OCI-LY3 (cell line): ENCODE data around the gene CORO2B.
A peak's percentile ranks its signal among the peaks of the same experiment; 100 is the strongest.

Experiments used
- H2AFZ ChIP-seq: fragments of 200-600, 300-600 bp; shearing (Covaris generic); 2 replicates; pipeline ENCODE4 v1.6.0; 2014; ENCODE audit warnings: antibody characterized with exemption, low read depth, low read length
- H3K27ac ChIP-seq: fragments of 200-600, 300-600 bp; sonication (generic); 2 replicates; pipeline ENCODE4 v1.5.1; 2014; ENCODE audit warnings: mild to moderate bottlenecking, low read length, moderate library complexity, mixed read lengths
- H3K27me3 ChIP-seq: fragments of 200-600, 300-600 bp; sonication (generic); 2 replicates; pipeline ENCODE4 v1.6.1; 2014; ENCODE audit warnings: low read depth, low read length, mixed read lengths
- H3K36me3 ChIP-seq: fragments of 200-600, 300-600 bp; sonication (generic); replicated peaks from 2 replicates; pipeline ENCODE3; 2014; ENCODE audit warnings: low read depth, low read length, mixed read lengths
- H3K4me1 ChIP-seq: fragments of 300-600, 200-600 bp; sonication (generic); 2 replicates; pipeline ENCODE4 v1.6.1; 2014; ENCODE audit warnings: low read length, mixed read lengths
- H3K4me2 ChIP-seq: fragments of 200-600, 300-600 bp; sonication (generic); 2 replicates; pipeline ENCODE4 v1.6.1; 2014; ENCODE audit warnings: low read length, mixed read lengths
- H3K4me3 ChIP-seq: fragments of 300-600, 200-600 bp; sonication (generic); 2 replicates; pipeline ENCODE4 v1.5.1; 2014; ENCODE audit warnings: antibody characterized with exemption, mild to moderate bottlenecking, low read length, moderate library complexity
- H3K79me2 ChIP-seq: fragments of 300-600, 200-600 bp; shearing (Covaris generic); 2 replicates; pipeline ENCODE4 v1.6.1; 2014; ENCODE audit warnings: mild to moderate bottlenecking, low read length, mixed read lengths
- H3K9ac ChIP-seq: fragments of 300-600, 200-600 bp; shearing (Covaris generic); 2 replicates; pipeline ENCODE4 v1.6.0; 2014; ENCODE audit warnings: mild to moderate bottlenecking, low read length, moderate library complexity
- H3K9me3 ChIP-seq: fragments of 200-600, 300-600 bp; shearing (Covaris generic); 2 replicates; pipeline ENCODE4 v1.6.1; 2014; ENCODE audit warnings: low read length, mixed read lengths; ENCODE audit not compliant: insufficient read depth
- H4K20me1 ChIP-seq: fragments of 200-600, 300-600 bp; sonication (generic); 2 replicates; pipeline ENCODE4 v1.6.1; 2016; ENCODE audit warnings: low read length, mixed read lengths; ENCODE audit not compliant: insufficient read depth
- CTCF ChIP-seq: fragments of 200-600, 300-600 bp; sonication (generic); IDR thresholded peaks from 2 replicates; pipeline ENCODE4 v1.5.1; 2014; ENCODE audit warnings: antibody characterized with exemption, low read length, low read depth
- EZH2phosphoT487 ChIP-seq: fragments of 200-600 bp; shearing (Covaris generic); IDR thresholded peaks from 2 replicates; pipeline ENCODE4 v1.6.1; 2018; ENCODE audit warnings: antibody characterized with exemption, mixed run types, low read depth

CORO2B gene

GRCh38 chr15:68734881-68735280 lies 156.1 kb downstream of the CORO2B start:
- H3K36me3 ChIP-seq: no peaks in the 10 kb centered on the region
- H3K4me3 ChIP-seq: 0 out of 2 replicates have a peak overlapping the region, but pooled peaks have one; percentile 6
- H3K27ac ChIP-seq: no peak overlapping the region
- H3K9ac ChIP-seq: no peak overlapping the region
- TF ChIP-seq CTCF (no peak), EZH2phosphoT487 (no peak)
- peak overlapping the region; percentile 50 for H3K4me2 ChIP-seq
- no peak overlapping the region for H2AFZ ChIP-seq
- peaks cover 24% of the 10 kb centered on the region for H3K27me3 ChIP-seq
- H3K9me3 ChIP-seq: no peaks in the 10 kb centered on the region
- H3K79me2 ChIP-seq: no peaks in the 10 kb centered on the region
- no peaks in the 10 kb centered on the region for H4K20me1 ChIP-seq
- peaks cover 29% of the 10 kb centered on the region for H3K4me1 ChIP-seq

GRCh38 chr15:68735610-68736009 lies 156.8 kb downstream of the CORO2B start:
- Histone ChIP-seq H3K4me2 (peak overlapping the region; percentile 50), H4K20me1 (no peaks in the 10 kb centered on the region), H3K27me3 (peaks cover 24% of the 10 kb centered on the region), H3K4me3 (no peak overlapping the region), H3K27ac (no peak overlapping the region), H2AFZ (no peak overlapping the region), H3K9ac (no peak overlapping the region), H3K79me2 (no peaks in the 10 kb centered on the region), H3K9me3 (no peaks in the 10 kb centered on the region), H3K36me3 (no peaks in the 10 kb centered on the region), H3K4me1 (peaks cover 29% of the 10 kb centered on the region)
- no peak for TF ChIP-seq CTCF
- no peak for TF ChIP-seq EZH2phosphoT487

GRCh38 chr15:68739390-68740080 lies 160.7 kb downstream of the CORO2B start:
- H2AFZ ChIP-seq: no peak overlapping the region
- TF ChIP-seq CTCF: no peak
- TF ChIP-seq EZH2phosphoT487: no peak

GRCh38 chr15:68743256-68743655 lies 164.5 kb downstream of the CORO2B start:
- Histone ChIP-seq H3K27ac (no peak overlapping the region), H3K9ac (no peak overlapping the region), H3K4me3 (no peak overlapping the region), H3K79me2 (no peaks in the 10 kb centered on the region), H3K4me1 (no peaks in the 10 kb centered on the region), H3K9me3 (no peaks in the 10 kb centered on the region), H3K36me3 (no peaks in the 10 kb centered on the region), H3K27me3 (no peaks in the 10 kb centered on the region; the same call in 1 of the 2 replicates), H4K20me1 (no peaks in the 10 kb centered on the region), H2AFZ (no peak overlapping the region), H3K4me2 (no peak overlapping the region)
- TF ChIP-seq CTCF (no peak), EZH2phosphoT487 (no peak)

More at GRCh38 chr15:68739390-68740080, 160.7 kb downstream of the CORO2B start:
- Histone ChIP-seq H3K9me3 (no peaks in the 10 kb centered on the region), H4K20me1 (no peaks in the 10 kb centered on the region), H3K27me3 (no peaks in the 10 kb centered on the region; the same call in 1 of the 2 replicates), H3K4me3 (no peak overlapping the region), H3K4me1 (peaks cover 16% of the 10 kb centered on the region), H3K9ac (no peak overlapping the region), H3K36me3 (no peaks in the 10 kb centered on the region), H3K4me2 (no peak overlapping the region), H3K27ac (no peak overlapping the region), H3K79me2 (no peaks in the 10 kb centered on the region)
